ENCODE measurements around the gene GAS7. TPM values are rescaled to one million over a fixed set of nuclear protein-coding genes. Genes with fewer than 3 reads are reported as not detected.

GAS7 gene
- total RNA-seq, 4 donors from 2014 or later: 242 to 309 (median 264) TPM

DNA sequence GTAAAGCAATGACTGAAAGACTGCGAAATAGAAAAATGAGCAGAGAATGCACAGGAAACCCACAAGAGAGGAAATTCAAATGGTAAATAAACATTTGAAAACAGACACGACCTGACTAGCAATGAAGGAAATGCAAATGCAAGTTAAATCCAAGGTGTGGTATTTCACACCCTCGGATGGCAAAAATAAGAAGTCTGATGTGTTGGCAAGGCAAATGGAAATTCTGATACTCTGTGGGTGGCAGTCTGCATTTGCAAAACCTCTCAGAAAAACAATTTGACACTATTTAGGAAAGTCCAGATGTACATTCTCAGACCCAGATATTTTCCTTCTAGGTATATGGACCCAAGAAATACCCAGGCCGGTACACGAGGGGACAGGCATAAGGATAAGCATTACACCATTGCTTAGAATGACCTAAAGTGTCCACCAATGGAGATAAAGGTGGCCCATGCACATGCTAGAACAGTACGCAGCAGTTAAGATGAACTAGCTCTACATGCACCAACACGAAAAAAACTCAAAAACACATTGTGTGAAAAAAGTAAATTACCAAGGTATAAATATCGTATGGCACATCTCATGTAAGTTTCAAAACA, 116.7 kb downstream of the GAS7 start:
- peaks cover 0 to 14% (median 0%) of the 10 kb centered on the region in 4 donors for H3K9me3 ChIP-seq
- no peaks in the 10 kb centered on the region for H3K36me3 ChIP-seq
- DNase-seq (ENCODE audit: low spot score in 2 of 2): no peak
- peaks cover 0 to 8% (median 0%) of the 10 kb centered on the region in 4 donors for H3K4me1 ChIP-seq
- H3K27ac ChIP-seq: no peak overlapping the region
- TF ChIP-seq EP300 (IDR thresholded peaks at IDR 0.05) (no peak), POLR2A (IDR thresholded peaks at IDR 0.05) (no peak)
- TF ChIP-seq, protein P1, sequence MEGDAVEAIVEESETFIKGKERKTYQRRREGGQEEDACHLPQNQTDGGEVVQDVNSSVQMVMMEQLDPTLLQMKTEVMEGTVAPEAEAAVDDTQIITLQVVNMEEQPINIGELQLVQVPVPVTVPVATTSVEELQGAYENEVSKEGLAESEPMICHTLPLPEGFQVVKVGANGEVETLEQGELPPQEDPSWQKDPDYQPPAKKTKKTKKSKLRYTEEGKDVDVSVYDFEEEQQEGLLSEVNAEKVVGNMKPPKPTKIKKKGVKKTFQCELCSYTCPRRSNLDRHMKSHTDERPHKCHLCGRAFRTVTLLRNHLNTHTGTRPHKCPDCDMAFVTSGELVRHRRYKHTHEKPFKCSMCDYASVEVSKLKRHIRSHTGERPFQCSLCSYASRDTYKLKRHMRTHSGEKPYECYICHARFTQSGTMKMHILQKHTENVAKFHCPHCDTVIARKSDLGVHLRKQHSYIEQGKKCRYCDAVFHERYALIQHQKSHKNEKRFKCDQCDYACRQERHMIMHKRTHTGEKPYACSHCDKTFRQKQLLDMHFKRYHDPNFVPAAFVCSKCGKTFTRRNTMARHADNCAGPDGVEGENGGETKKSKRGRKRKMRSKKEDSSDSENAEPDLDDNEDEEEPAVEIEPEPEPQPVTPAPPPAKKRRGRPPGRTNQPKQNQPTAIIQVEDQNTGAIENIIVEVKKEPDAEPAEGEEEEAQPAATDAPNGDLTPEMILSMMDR (IDR thresholded peaks at IDR 0.05): no peak
- no peak overlapping the region for H3K4me3 ChIP-seq
- no peaks in the 10 kb centered on the region for H3K27me3 ChIP-seq
- WGBS, 2 donors: 70 to 74% methylated on average over 8 of the region's 8 CpGs

DNA sequence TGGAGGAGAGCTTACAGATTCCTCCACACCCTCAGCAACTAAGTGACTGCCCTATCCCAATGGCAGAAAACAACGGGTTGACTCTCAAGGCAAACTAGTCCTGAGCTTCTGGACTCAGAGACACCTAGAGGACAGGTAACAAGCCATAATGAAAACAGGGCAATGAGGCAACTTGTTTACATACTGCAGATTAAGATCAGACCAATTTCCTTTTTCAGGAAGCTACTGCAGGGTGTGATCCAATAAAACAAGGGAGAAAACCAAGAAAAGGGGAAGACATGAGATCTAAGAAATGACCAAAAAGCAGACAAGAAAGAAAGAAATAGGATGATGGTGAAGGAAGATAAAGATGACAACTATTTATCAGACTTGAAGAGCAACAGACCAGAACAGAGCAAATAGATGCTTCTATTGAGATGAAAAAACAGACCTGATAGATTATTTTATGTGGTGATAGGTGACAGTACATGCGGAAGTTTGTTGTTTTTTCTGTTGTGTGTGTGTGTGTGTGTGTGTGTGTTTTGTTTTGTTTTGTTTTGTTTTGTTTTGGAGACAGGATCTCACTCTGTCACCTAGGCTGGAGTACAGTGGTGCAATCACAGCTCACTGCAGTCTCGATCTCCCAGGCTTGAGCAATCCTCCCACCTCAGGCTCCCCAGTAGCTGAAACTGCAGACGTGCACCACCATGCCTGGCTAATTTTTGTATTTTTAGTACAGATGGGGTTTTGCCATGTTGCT, 120.7 kb downstream of the GAS7 start:
- WGBS, 2 donors: 89% methylated on average over 4 of the region's 4 CpGs
- no peak for DNase-seq (ENCODE audit: low spot score in 2 of 2)
- TF ChIP-seq EP300 (IDR thresholded peaks at IDR 0.05): no peak
- TF ChIP-seq, protein P1 (IDR thresholded peaks at IDR 0.05): no peak
- no peak for TF ChIP-seq POLR2A (IDR thresholded peaks at IDR 0.05)
- no peak overlapping the region for H3K4me3 ChIP-seq
- peaks cover 0 to 5% (median 0%) of the 10 kb centered on the region in 4 donors for H3K4me1 ChIP-seq
- no peak overlapping the region for H3K27ac ChIP-seq
- H3K9me3 ChIP-seq: peaks cover 0 to 3% (median 0%) of the 10 kb centered on the region in 4 donors
- H3K27me3 ChIP-seq: no peaks in the 10 kb centered on the region
- H3K36me3 ChIP-seq: no peaks in the 10 kb centered on the region

DNA sequence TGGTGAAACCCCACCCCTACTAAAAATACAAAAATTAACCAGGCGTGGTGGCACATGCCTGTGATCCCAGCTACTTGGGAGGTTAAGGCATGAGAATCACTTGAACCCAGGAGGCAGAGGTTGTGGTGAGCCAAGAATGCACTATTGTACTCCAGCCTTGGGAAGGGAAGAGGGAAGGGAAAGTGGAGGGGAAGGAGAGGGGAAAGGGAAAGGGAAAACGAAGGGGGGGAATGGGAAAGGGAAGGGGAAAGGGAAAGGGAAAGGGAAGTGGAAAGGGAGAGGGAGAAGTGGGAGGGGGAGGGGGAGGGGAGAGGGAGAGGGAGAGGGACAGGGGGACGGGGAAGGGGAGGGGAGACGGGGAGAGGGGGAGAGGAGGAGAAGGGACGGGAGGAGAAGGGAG, 122.5 kb downstream of the GAS7 start:
- 70 to 90% methylated on average over 5 of the region's 5 CpGs for WGBS, 2 donors

DNA sequence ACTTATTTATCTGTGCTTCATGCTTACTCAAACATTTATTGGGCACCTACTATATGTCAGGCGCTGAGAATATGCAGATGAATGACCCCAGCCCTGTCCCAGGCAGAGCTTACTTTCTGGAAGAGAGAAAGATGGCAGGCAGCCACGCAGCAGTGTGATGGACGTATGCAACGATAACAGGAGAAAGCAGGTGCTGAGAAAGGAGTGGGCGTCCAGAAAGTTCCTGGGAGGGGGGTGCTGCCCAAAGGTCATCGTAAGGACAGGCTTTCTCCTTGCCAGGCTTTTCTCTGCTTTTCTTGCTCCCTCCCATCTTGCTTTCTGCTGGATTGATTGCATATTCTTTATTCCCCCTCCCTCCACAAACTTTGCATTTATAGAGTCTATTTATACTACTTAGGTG, 124.5 kb downstream of the GAS7 start:
- no peak overlapping the region for H3K4me3 ChIP-seq
- peaks cover 0 to 3% (median 0%) of the 10 kb centered on the region in 4 donors for H3K9me3 ChIP-seq
- 70 to 74% methylated on average over 6 of the region's 6 CpGs for WGBS, 2 donors
- H3K4me1 ChIP-seq: peaks cover 0 to 24% (median 11%) of the 10 kb centered on the region in 4 donors
- no peaks in the 10 kb centered on the region for H3K36me3 ChIP-seq
- no peaks in the 10 kb centered on the region for H3K27me3 ChIP-seq
- DNase-seq (ENCODE audit: low spot score in 2 of 2): no peak
- TF ChIP-seq EP300 (IDR thresholded peaks at IDR 0.05): no peak
- TF ChIP-seq, protein P1 (IDR thresholded peaks at IDR 0.05): no peak
- TF ChIP-seq POLR2A (IDR thresholded peaks at IDR 0.05): no peak
- no peak overlapping the region for H3K27ac ChIP-seq

More for the DNA sequence above, 122.5 kb downstream of the GAS7 start:
- H3K27ac ChIP-seq: no peak overlapping the region
- H3K9me3 ChIP-seq: peaks cover 0 to 3% (median 0%) of the 10 kb centered on the region in 4 donors
- H3K27me3 ChIP-seq: no peaks in the 10 kb centered on the region
- H3K36me3 ChIP-seq: no peaks in the 10 kb centered on the region
- no peak for DNase-seq (ENCODE audit: low spot score in 2 of 2)
- peaks cover 0 to 6% (median 0%) of the 10 kb centered on the region in 4 donors for H3K4me1 ChIP-seq
- TF ChIP-seq POLR2A (IDR thresholded peaks at IDR 0.05) (no peak), EP300 (IDR thresholded peaks at IDR 0.05) (no peak)
- TF ChIP-seq, protein P1 (IDR thresholded peaks at IDR 0.05): no peak
- no peak overlapping the region for H3K4me3 ChIP-seq

All from tibial nerve (tissue), 4 donors.